Bronchial epithelial cell (primary cell): ENCODE measurements around the gene MT1H. TPM values are rescaled to one million over a fixed set of nuclear protein-coding genes. Genes with fewer than 3 reads are reported as not detected.

ENCODE experiments used
- DNase-seq: peaks from one replicate; pipeline ENCODE4 v3.0.0-alpha.2; 2010; ENCODE audit warnings: low read depth
- FAIRE-seq: peaks from 2 replicates; lab custom pipeline; 2011; peaks lifted over from hg19 to GRCh38; lab: Jason Lieb, UNC
- H3K27me3 ChIP-seq: 2 replicates; pipeline ENCODE4 v1.5.1; 2011; ENCODE audit warnings: low read length; ENCODE audit not compliant: control insufficient read depth, insufficient read depth
- H3K36me3 ChIP-seq: 2 replicates; pipeline ENCODE4 v1.5.1; 2011; ENCODE audit warnings: low read length; ENCODE audit not compliant: control insufficient read depth, insufficient read depth
- H3K4me3 ChIP-seq: 2 replicates; pipeline ENCODE4 v1.5.1; 2011; ENCODE audit warnings: mild to moderate bottlenecking, low read depth, low read length, control low read depth
- total RNA-seq: library from RNA; depleted of rRNA; stranded (reverse); fragments of >200 nt; gene quantifications from 2 replicates; pipeline ENCODE4 v1.2.1, GENCODE V29; 2014
- TF ChIP-seq, protein P1 (sequence below): IDR thresholded peaks from 2 replicates; pipeline ENCODE4 v1.5.1; 2011; ENCODE audit warnings: mild to moderate bottlenecking, moderate library complexity, low read length, control low read depth, inconsistent platforms; ENCODE audit not compliant: insufficient read depth, severe bottlenecking

The MT1H gene
- total RNA-seq, 1 donor from 2014 or later: not detected

GRCh38 chr16:56679818-56680217, 10.2 kb downstream of the MT1H start:
- DNase-seq: peak; percentile 54
- H3K27me3 ChIP-seq: no peaks in the 10 kb centered on the region
- peaks cover 8% of the 10 kb centered on the region for H3K36me3 ChIP-seq
- TF ChIP-seq, protein P1, sequence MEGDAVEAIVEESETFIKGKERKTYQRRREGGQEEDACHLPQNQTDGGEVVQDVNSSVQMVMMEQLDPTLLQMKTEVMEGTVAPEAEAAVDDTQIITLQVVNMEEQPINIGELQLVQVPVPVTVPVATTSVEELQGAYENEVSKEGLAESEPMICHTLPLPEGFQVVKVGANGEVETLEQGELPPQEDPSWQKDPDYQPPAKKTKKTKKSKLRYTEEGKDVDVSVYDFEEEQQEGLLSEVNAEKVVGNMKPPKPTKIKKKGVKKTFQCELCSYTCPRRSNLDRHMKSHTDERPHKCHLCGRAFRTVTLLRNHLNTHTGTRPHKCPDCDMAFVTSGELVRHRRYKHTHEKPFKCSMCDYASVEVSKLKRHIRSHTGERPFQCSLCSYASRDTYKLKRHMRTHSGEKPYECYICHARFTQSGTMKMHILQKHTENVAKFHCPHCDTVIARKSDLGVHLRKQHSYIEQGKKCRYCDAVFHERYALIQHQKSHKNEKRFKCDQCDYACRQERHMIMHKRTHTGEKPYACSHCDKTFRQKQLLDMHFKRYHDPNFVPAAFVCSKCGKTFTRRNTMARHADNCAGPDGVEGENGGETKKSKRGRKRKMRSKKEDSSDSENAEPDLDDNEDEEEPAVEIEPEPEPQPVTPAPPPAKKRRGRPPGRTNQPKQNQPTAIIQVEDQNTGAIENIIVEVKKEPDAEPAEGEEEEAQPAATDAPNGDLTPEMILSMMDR: no peak
- no peak overlapping the region for H3K4me3 ChIP-seq
- FAIRE-seq: no peak

GRCh38 chr16:56681939-56682702, 12.5 kb downstream of the MT1H start, which contains the start of gene MT1X:
Gene MT1X, plus strand, starts transcription at chr16:56682470. Its CDS starts 71 bp downstream, at chr16:56682541.
- DNase-seq: peak; percentile 85
- H3K27me3 ChIP-seq: no peaks in the 10 kb centered on the region
- FAIRE-seq: no peak
- TF ChIP-seq, protein P1: peak; percentile 1
- peak within 1 kb of the TSS; percentile 95 for H3K4me3 ChIP-seq
- peaks cover 9% of the 10 kb centered on the region for H3K36me3 ChIP-seq

GRCh38 chr16:56682703-56683397, 13.2 kb downstream of the MT1H start:
- FAIRE-seq: no peak
- Histone ChIP-seq H3K27me3 (no peaks in the 10 kb centered on the region), H3K4me3 (peak overlapping the region; percentile 95), H3K36me3 (peaks cover 9% of the 10 kb centered on the region)
- DNase-seq: no peak
- TF ChIP-seq, protein P1: no peak

GRCh38 chr16:56683424-56684172, 14.0 kb downstream of the MT1H start:
- DNase-seq (no peak), FAIRE-seq (no peak)
- H3K27me3 ChIP-seq: no peaks in the 10 kb centered on the region
- H3K36me3 ChIP-seq: peaks cover 9% of the 10 kb centered on the region
- TF ChIP-seq, protein P1: no peak
- peak overlapping the region; percentile 95 for H3K4me3 ChIP-seq

GRCh38 chr16:56684256-56684925, 14.8 kb downstream of the MT1H start:
- peak overlapping the region; percentile 95 for H3K4me3 ChIP-seq
- FAIRE-seq: no peak

More at GRCh38 chr16:56684256-56684925, 14.8 kb downstream of the MT1H start:
- TF ChIP-seq, protein P1: no peak
- Histone ChIP-seq H3K36me3 (peaks cover 9% of the 10 kb centered on the region), H3K27me3 (no peaks in the 10 kb centered on the region)
- DNase-seq: peak; percentile 33
